GM20000 (cell line): ENCODE results near the gene NCKAP5.

Source experiments
- DNase-seq: peaks from one replicate; pipeline ENCODE4 v3.0.0; 2012; ENCODE audit warnings: low spot score
- CTCF ChIP-seq: IDR thresholded peaks from 2 replicates; pipeline ENCODE4 v1.5.1; 2012; ENCODE audit warnings: mild to moderate bottlenecking, control low read depth; ENCODE audit errors: extremely low read depth, missing control alignments

NCKAP5 gene

GRCh38 chr2:133045787-133046186 is 522.5 kb downstream of the NCKAP5 start:
- DNase-seq: no peak
- TF ChIP-seq CTCF: no peak

GRCh38 chr2:133044556-133044955 is 523.7 kb downstream of the NCKAP5 start:
- DNase-seq: no peak
- TF ChIP-seq CTCF: no peak

- no peak for DNase-seq
- TF ChIP-seq CTCF: no peak
Observed at GRCh38 chr2:133040170-133040569, 528.1 kb downstream of the NCKAP5 start.

GRCh38 chr2:133039531-133039930 is 528.7 kb downstream of the NCKAP5 start:
- no peak for TF ChIP-seq CTCF
- no peak for DNase-seq

GRCh38 chr2:133026536-133027177 is 541.6 kb downstream of the NCKAP5 start:
- TF ChIP-seq CTCF: no peak
- DNase-seq: no peak

GRCh38 chr2:133025004-133025403 is 543.3 kb downstream of the NCKAP5 start:
- DNase-seq: no peak
- no peak for TF ChIP-seq CTCF

- TF ChIP-seq CTCF: no peak
- no peak for DNase-seq
Observed at GRCh38 chr2:133012847-133013734, 555.2 kb downstream of the NCKAP5 start.
